ENCODE measurements around the gene CHN1. TPM values are rescaled to one million over a fixed set of nuclear protein-coding genes. Genes with fewer than 3 reads are reported as not detected.

The CHN1 gene
- total RNA-seq, 4 donors from 2014 or later: 5.8 to 24.7 (median 9.3) TPM

DNA sequence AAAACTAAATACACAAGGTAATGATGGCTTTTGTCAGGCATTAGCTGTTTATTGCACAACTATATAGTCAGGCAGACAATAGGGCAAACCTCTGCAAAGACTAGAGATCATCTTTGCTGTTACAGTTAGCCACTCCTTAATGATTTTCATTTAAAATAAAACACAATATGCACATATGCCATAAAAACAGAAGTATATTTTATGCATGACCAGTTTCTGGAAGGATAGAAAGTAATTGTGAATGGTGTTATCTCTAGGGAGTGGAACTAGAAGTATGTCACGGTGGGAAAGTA is 102.0 kb downstream of the CHN1 start:
- TF ChIP-seq, protein P1, sequence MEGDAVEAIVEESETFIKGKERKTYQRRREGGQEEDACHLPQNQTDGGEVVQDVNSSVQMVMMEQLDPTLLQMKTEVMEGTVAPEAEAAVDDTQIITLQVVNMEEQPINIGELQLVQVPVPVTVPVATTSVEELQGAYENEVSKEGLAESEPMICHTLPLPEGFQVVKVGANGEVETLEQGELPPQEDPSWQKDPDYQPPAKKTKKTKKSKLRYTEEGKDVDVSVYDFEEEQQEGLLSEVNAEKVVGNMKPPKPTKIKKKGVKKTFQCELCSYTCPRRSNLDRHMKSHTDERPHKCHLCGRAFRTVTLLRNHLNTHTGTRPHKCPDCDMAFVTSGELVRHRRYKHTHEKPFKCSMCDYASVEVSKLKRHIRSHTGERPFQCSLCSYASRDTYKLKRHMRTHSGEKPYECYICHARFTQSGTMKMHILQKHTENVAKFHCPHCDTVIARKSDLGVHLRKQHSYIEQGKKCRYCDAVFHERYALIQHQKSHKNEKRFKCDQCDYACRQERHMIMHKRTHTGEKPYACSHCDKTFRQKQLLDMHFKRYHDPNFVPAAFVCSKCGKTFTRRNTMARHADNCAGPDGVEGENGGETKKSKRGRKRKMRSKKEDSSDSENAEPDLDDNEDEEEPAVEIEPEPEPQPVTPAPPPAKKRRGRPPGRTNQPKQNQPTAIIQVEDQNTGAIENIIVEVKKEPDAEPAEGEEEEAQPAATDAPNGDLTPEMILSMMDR (IDR thresholded peaks at IDR 0.05; ENCODE audit: low read depth): no peak

DNA sequence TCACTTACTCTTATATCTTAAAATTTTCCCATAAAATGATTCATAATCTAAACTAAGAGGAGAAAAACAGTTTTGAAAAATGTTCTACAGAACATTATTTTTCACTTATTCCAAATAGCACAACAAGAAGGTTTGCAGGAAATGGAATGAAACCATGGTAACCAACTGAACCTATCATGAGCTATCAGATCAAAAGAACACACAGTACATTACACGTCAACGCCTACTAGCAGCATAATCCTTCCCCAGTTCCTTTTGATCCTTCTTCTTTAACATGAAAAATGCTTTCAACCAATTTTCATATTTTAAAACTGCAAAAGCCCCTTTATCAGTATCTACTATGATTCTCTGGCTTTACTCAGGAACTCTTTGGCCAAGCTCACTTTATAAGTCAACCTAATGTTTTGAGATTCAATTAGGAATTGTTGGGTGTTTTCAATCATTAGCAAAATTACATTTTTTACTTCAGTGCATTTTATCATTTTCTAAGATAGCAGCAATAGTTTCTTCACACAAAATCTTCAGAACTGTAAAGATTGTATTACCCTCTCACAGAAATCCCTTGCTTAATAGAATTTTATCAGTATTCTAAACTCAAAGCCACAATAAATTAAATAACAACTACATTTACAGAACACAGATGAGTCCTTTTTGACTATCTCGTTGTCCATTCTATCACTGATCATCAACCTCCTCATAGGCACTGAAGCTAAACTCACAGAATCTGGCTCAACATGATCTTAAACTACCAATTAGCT is 102.5 kb downstream of the CHN1 start:
- TF ChIP-seq, protein P1 (IDR thresholded peaks at IDR 0.05; ENCODE audit: low read depth): no peak

DNA sequence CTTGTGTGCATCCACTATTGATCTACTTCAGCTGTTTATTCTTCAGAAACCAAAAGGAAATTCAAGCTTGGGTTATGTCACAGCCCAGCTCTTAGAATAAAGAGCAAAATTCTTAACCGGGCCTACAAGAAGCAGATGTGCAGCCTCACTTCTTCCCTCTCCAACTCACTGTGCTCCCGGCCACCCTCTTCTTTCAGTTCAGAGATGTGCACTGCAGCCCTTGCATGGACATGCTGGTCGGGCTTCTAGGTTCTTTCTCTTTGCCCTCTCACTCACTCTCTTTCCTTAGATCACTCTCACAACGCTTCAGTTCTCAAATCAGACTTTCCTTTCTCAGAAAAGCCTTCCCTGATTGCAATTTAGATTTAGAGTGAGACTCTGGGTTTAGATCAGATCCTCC is 104.1 kb downstream of the CHN1 start:
- TF ChIP-seq, protein P1 (IDR thresholded peaks at IDR 0.05; ENCODE audit: low read depth): no peak

DNA sequence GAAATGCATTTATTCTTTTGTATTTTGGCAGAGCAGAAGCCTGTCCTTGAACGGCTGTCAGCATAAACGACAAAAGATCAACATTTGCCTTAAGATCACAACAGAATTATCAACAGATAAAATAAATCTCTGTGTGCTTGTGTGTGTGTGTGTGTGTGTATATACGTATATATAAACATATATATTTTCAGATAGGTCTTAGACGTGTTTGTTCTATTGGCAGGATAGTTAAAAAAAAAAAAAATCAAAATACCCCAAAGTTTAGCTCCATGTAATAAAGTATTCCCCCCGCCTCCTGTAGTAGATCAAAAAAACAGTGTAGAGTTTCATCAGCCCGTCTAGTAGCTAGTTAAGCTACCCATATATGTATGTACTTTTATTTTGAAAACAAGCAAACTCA is 107.9 kb downstream of the CHN1 start:
- TF ChIP-seq, protein P1 (IDR thresholded peaks at IDR 0.05; ENCODE audit: low read depth): no peak

DNA sequence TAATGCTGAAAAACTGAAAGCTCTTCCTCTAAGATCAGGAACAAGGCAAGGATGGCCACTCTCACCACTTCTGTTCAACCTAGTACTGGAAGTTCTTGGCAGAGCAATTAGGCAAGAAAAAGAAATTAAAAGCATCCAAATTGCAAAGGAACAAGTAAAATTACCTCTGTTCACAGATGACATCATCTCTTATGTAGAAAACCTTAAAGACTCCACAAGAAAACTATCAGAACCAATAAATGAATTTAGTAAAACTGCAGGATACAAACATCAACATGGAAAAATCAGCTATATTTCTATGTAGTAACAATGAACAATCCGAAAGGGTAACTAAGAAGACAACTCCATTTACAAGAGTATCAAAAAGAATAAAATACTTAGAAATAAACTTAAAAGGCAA is 112.2 kb downstream of the CHN1 start:
- TF ChIP-seq, protein P1 (IDR thresholded peaks at IDR 0.05; ENCODE audit: low read depth): no peak

DNA sequence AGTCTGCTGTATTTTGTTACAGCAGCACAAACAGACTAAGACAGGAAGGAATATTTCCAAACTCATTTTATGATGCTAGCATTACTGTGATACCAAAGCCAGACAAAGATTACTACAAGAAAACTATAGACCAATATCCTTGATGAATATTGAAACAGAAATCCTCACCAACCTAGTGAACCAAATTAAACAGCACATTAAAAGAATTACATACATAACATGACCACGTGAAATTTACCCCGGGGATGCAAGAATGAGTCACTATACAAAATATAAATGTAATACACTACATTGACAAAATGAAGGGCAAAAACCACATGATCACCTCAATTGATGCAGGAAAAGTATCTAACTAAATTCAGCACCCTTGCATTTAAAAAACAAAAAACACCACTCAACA is 112.6 kb downstream of the CHN1 start:
- TF ChIP-seq, protein P1 (IDR thresholded peaks at IDR 0.05; ENCODE audit: low read depth): no peak

DNA sequence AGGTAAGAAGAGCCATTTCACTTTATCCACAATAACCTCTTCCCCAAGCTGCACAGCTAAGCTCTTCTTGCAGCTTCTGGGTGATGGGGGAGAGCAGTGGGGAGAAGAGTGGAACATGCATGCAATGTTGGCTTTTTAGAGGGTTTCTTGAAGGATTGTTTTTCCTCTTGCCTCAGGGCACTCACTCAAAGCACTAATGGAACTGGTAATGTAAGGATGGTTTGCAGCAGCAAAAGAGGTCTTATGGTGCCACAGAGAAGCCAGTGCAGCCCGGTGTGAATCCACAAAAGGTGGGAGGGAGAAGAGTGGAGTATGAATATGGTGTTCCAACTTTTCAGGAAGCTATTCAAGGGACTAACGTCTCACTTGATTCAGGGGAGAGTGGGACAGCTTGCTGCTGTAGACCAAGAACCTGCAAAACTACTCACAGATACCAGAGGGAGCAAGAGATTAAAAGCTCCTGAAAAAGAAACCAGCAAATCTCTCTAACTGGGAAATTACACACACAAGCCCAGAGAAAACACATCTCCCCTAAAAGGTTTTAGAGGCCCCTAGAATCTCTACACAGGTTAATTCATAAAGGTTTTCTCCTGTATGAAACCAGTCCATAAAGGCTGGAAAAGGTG is 116.4 kb downstream of the CHN1 start:
- TF ChIP-seq, protein P1 (IDR thresholded peaks at IDR 0.05; ENCODE audit: low read depth): no peak

Data from subcutaneous adipose tissue (tissue), 4 donors.